Spleen (tissue), 11 donors: ENCODE data around the gene WDR47. TPM values are rescaled to one million over a fixed set of nuclear protein-coding genes. Genes with fewer than 3 reads are reported as not detected.
A peak's percentile ranks its signal among the peaks of the same experiment; 100 is the strongest.

ENCODE experiments used
- DNase-seq: peaks from one replicate; pipeline ENCODE4 v3.0.0-alpha.2; 2020
- H3K27ac ChIP-seq, 8 donors: fragments of 200-600 bp; sonication (generic) in 7 of 8; 1 replicate in 4 of 8; 2 replicates in 4 of 8; pipeline versions ENCODE4 v1.5.0 to v1.8.0; 2016 to 2021; ENCODE audit warnings: inconsistent platforms in 4 of 8, mild to moderate bottlenecking in 4 of 8, moderate library complexity in 1 of 8
- H3K27me3 ChIP-seq, 7 donors: fragments of 200-600 bp; sonication (generic) in 6 of 7; replicated peaks in 1 of 7; 1 replicate in 4 of 7; 2 replicates in 3 of 7; pipeline versions ENCODE4 v1.5.0 to v1.8.0; 2016 to 2021; ENCODE audit warnings: inconsistent platforms in 3 of 7, mild to moderate bottlenecking in 1 of 7
- H3K36me3 ChIP-seq, 6 donors: fragments of 200-600 bp; sonication (generic) in 5 of 6; 1 replicate in 4 of 6; 2 replicates in 2 of 6; pipeline versions ENCODE4 v1.5.0 to v1.8.0; 2016 to 2021; ENCODE audit warnings: inconsistent platforms in 2 of 6
- H3K4me1 ChIP-seq, 6 donors: fragments of 200-600 bp; sonication (generic) in 5 of 6; 1 replicate in 3 of 6; 2 replicates in 3 of 6; pipeline versions ENCODE4 v1.5.0 to v1.8.0; 2016 to 2021; ENCODE audit warnings: inconsistent platforms in 3 of 6
- H3K4me3 ChIP-seq, 8 donors: fragments of 200-600 bp; sonication (generic) in 7 of 8; 1 replicate in 4 of 8; 2 replicates in 4 of 8; pipeline versions ENCODE4 v1.5.0 to v1.8.0; 2016 to 2021; ENCODE audit warnings: inconsistent platforms in 4 of 8, mild to moderate bottlenecking in 4 of 8, moderate library complexity in 2 of 8
- H3K9me3 ChIP-seq, 8 donors: fragments of 200-600 bp; sonication (generic) in 7 of 8; 1 replicate in 4 of 8; 2 replicates in 4 of 8; pipeline versions ENCODE4 v1.5.0 to v1.8.0; 2016 to 2021; ENCODE audit warnings: inconsistent platforms in 4 of 8
- POLR2A ChIP-seq, 3 donors: fragments of 450-650 bp; IDR thresholded peaks; one replicate each; pipeline ENCODE4 v1.5.1; 2017; ENCODE audit warnings: antibody characterized with exemption in 3 of 3, mild to moderate bottlenecking in 1 of 3
- POLR2AphosphoS5 ChIP-seq, 3 donors: sonication (generic); formaldehyde crosslinking; IDR thresholded peaks; one replicate each; pipeline ENCODE4 v1.5.1; 2017; ENCODE audit warnings: antibody characterized with exemption in 3 of 3
- WGBS, 5 donors: extraction: QIAGEN DNeasy Blood & Tissue Kit in 3 of 5; methylation state at CpG; one replicate each; pipeline versions ENCODE4 v1.1.5 to v1.1.7; 2013 to 2018; 5-methylcytosine and 5-hydroxymethylcytosine counted together
- intact Hi-C: fragments of 100-400 bp; cut with DNase I; formaldehyde crosslinking; loops from one replicate; pipeline ENCODE4 v1.15.0; 2023; ENCODE audit warnings: low total_unique reads
- polyA plus RNA-seq, 3 donors: library from polyadenylated mRNA; stranded (reverse); fragments of 200-250 nt; gene quantifications; one replicate each; pipeline ENCODE4 v1.2.1, GENCODE V29; 2013
- total RNA-seq, 7 donors: library from RNA; depleted of rRNA in 3 of 7; stranded (reverse); fragments of >200 nt in 3 of 7; fragmentation: NEBNext Ultra II Directional in 4 of 7; extraction: Animal tissue kit (Norgen Biotek cat#: 25700) in 4 of 7; gene quantifications; one replicate each; pipeline versions ENCODE4 v1.1.0 to v1.2.1, GENCODE V29; 2016 to 2021
- TF ChIP-seq, protein P1 (sequence below), 11 experiments: fragments of 200-600 bp in 7 of 11; fragments of 450-650 bp in 4 of 11; sonication (generic) in 4 of 11; IDR thresholded peaks in 8 of 11; conservative IDR thresholded peaks in 3 of 11; 1 replicate in 7 of 11; 2 replicates in 4 of 11; pipeline versions ENCODE4 v1.4.0 to v1.8.0; 2016 to 2021; ENCODE audit warnings: antibody characterized with exemption in 11 of 11, inconsistent platforms in 4 of 11, mild to moderate bottlenecking in 1 of 11
- donor health status: healthy with polysubstance abuse.
- donor health status: DM: no; HTN: no; CAD: no; lungs with moderate emphysema.
- donor health status: DM: no; HTN: no; CAD: no.
- donor health status: Bipolar disorder and iron deficiency.
- donor health status: healthy.
- donor health status: DM: no; HTN: no; CAD: no.
- donor health status: DM: yes; HTN: yes; CAD: no.

The WDR47 gene
- total and polyA plus RNA-seq, 10 donors: 1.9 to 20.1 (median 13.1) TPM

DNA sequence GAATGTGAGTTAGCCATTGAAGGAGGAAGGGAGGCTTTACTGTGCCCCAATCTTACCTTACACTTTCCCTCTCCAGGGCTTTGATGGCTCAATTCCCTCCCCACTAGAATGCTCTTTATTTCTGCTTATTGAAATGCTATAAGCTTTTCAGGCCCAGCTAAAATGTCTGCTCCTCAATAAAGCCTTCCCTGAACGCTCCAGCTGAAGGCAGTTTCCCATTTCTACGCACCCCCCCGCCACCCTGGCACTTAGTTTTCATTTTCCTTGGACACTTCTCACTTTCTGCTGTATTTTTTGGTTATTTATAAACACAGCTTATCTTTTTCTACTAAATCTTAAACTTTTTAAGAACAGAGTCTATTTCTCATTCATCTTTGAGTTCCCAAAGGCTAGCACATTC is 41.6 kb upstream of the WDR47 start:
- H3K4me1 ChIP-seq: peaks cover 0 to 7% (median 0%) of the 10 kb centered on the region in 6 donors
- DNase-seq: no peak
- WGBS, 5 donors: 87 to 95% (median 92%) methylated on average over 3 of the region's 3 CpGs
- TF ChIP-seq POLR2A (IDR thresholded peaks at IDR 0.05) (no peak), POLR2AphosphoS5 (IDR thresholded peaks at IDR 0.05) (no peak)
- TF ChIP-seq, protein P1, sequence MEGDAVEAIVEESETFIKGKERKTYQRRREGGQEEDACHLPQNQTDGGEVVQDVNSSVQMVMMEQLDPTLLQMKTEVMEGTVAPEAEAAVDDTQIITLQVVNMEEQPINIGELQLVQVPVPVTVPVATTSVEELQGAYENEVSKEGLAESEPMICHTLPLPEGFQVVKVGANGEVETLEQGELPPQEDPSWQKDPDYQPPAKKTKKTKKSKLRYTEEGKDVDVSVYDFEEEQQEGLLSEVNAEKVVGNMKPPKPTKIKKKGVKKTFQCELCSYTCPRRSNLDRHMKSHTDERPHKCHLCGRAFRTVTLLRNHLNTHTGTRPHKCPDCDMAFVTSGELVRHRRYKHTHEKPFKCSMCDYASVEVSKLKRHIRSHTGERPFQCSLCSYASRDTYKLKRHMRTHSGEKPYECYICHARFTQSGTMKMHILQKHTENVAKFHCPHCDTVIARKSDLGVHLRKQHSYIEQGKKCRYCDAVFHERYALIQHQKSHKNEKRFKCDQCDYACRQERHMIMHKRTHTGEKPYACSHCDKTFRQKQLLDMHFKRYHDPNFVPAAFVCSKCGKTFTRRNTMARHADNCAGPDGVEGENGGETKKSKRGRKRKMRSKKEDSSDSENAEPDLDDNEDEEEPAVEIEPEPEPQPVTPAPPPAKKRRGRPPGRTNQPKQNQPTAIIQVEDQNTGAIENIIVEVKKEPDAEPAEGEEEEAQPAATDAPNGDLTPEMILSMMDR (IDR thresholded peaks at IDR 0.05 in 8 of 11, conservative IDR thresholded peaks at IDR 0.05 in 3 of 11): no peak
- H3K9me3 ChIP-seq: no peaks in the 10 kb centered on the region
- H3K4me3 ChIP-seq: no peak overlapping the region
- H3K36me3 ChIP-seq: no peaks in the 10 kb centered on the region
- no peak overlapping the region for H3K27ac ChIP-seq
- H3K27me3 ChIP-seq: no peaks in the 10 kb centered on the region
- intact Hi-C loops: no loop called here

DNA sequence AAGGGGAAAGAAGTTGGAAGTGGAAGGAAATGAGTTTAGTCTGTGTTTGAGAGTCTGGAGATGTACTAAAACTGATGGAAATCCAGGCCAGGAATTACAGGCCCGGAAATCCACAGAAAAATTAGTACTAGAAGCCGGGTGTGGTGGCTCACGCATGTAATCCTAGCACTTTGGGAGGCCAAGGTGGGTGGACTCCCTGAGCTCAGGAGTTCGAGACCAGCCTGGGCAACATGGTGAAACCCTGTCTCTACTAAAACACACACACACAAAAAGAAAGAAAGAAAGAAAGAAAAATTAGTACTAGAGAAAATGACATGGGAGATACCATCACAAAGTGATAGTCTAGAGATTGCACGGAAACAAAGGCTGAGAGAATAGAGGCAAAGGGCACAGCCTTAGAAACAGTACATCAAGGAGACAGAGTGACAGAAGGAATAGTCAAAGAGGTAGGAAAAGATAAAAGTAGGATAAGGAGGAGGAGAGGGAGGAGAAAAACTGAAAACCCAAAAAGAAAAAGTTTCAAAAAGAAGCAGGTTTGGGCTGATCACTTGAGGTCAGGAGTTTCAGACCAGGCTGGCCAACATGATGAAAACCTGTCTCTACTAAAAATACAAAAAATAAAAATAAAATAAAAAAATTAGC is 38.7 kb upstream of the WDR47 start:
- Histone ChIP-seq H3K4me3 (no peak overlapping the region), H3K27me3 (no peaks in the 10 kb centered on the region), H3K4me1 (peaks cover 0 to 16% (median 7%) of the 10 kb centered on the region in 6 donors), H3K36me3 (no peaks in the 10 kb centered on the region), H3K27ac (peak overlapping the region in 7 of 8 donors; percentile 52 to 79 (median 69)), H3K9me3 (no peaks in the 10 kb centered on the region)
- DNase-seq: no peak
- intact Hi-C loops: no loop called here
- 68 to 86% (median 81%) methylated on average over 5 of the region's 5 CpGs for WGBS, 5 donors
- TF ChIP-seq POLR2A (IDR thresholded peaks at IDR 0.05): no peak
- TF ChIP-seq POLR2AphosphoS5 (IDR thresholded peaks at IDR 0.05): no peak
- TF ChIP-seq, protein P1 (IDR thresholded peaks at IDR 0.05 in 8 of 11, conservative IDR thresholded peaks at IDR 0.05 in 3 of 11): no peak

DNA sequence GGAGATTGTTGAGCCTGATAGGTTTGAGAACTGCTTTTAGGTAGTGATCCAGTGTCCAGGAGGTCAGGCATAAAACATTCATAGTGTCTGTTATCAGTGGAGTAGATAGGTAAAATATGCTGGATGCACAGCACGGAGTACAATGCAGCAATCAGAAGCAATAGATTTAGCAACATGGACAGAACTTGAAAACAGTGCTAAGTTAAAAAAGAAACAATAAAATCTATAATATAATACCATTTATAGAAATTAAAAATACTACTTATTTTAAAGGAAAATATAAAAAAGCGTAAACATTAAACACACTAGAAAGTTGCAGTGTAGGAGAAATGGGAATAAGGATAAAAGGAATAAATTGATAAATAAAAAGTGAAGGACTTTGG is 37.3 kb upstream of the WDR47 start:
- 94 to 100% (median 97%) methylated on average over 2 of the region's 2 CpGs for WGBS, 5 donors
- TF ChIP-seq, protein P1 (IDR thresholded peaks at IDR 0.05 in 8 of 11, conservative IDR thresholded peaks at IDR 0.05 in 3 of 11): no peak
- TF ChIP-seq POLR2A (IDR thresholded peaks at IDR 0.05) (no peak), POLR2AphosphoS5 (IDR thresholded peaks at IDR 0.05) (no peak)
- no peaks in the 10 kb centered on the region for H3K27me3 ChIP-seq
- H3K4me3 ChIP-seq: no peak overlapping the region
- H3K9me3 ChIP-seq: no peaks in the 10 kb centered on the region
- peaks cover 10 to 29% (median 18%) of the 10 kb centered on the region in 6 donors for H3K4me1 ChIP-seq
- H3K27ac ChIP-seq: peak overlapping the region in 7 of 8 donors; percentile 52 to 79 (median 69)
- H3K36me3 ChIP-seq: no peaks in the 10 kb centered on the region
- DNase-seq: no peak
- intact Hi-C loops: no loop called here

DNA sequence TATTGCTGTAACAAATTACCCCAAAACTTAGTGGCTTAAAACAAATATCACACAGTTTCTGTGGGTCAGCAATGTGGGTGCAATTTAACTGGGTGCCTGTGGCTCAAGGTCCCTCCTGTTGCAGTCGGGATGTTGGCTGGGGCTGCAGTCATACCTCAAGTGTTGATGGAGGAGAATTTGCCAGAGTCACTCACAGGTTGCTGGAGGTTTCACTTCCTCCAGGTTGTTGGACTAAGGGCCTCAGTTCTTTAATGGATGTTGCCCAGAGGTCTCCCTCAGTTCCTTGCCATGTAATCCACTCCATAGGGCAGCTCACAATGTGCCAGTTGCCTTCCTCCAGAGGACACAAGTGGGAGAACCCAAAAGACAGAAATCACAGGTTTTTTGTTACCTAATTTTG is 36.4 kb upstream of the WDR47 start:
- intact Hi-C loops: no loop called here
- TF ChIP-seq, protein P1 (IDR thresholded peaks at IDR 0.05 in 8 of 11, conservative IDR thresholded peaks at IDR 0.05 in 3 of 11): no peak
- no peak for TF ChIP-seq POLR2AphosphoS5 (IDR thresholded peaks at IDR 0.05)
- no peak for TF ChIP-seq POLR2A (IDR thresholded peaks at IDR 0.05)

More for the DNA sequence above, 36.4 kb upstream of the WDR47 start:
- H3K4me1 ChIP-seq: peaks cover 10 to 29% (median 18%) of the 10 kb centered on the region in 6 donors
- no peak overlapping the region for H3K27ac ChIP-seq
- H3K9me3 ChIP-seq: no peaks in the 10 kb centered on the region
- no peak for DNase-seq
- no peak overlapping the region for H3K4me3 ChIP-seq
- WGBS, 5 donors: 67 to 88% (median 76%) methylated on average over 1 of the region's 1 CpG
- H3K27me3 ChIP-seq: no peaks in the 10 kb centered on the region
- H3K36me3 ChIP-seq: peaks cover 0 to 6% (median 3%) of the 10 kb centered on the region in 6 donors
